Activated B cell treated with CpG ODN at 0.5 μM for 24 hours (primary cell): ENCODE data around the gene PTGES2. TPM values are rescaled to one million over a fixed set of nuclear protein-coding genes. Genes with fewer than 3 reads are reported as not detected.

ENCODE experiments used
- ATAC-seq: fragments of 200-7000 bp; cut with Tn5 transposase; one replicate; pipeline ENCODE4 v1.10.0; 2021; ENCODE audit warnings: low read depth, mild to moderate bottlenecking, moderate library complexity
- CTCF ChIA-PET: fragments of 350-600 bp; sonication (Branson Sonifier 250); formaldehyde crosslinking; loops from one replicate; lab custom pipeline; 2021; ENCODE audit warnings: antibody characterized with exemption; lab: Charles Lee
- POLR2A ChIA-PET: fragments of 350-600 bp; sonication (Branson Sonifier 250); formaldehyde crosslinking; loops from one replicate; lab custom pipeline; 2021; ENCODE audit warnings: antibody characterized with exemption; lab: Charles Lee
- DNase-seq: peaks from one replicate; pipeline ENCODE4 v3.0.0; 2022
- H3K27ac Mint-ChIP-seq: one replicate; pipeline ENCODE4 v1.8.0; 2020; ENCODE audit warnings: mixed read lengths
- H3K27me3 Mint-ChIP-seq: one replicate; pipeline ENCODE4 v1.8.0; 2021; ENCODE audit warnings: mixed read lengths
- H3K36me3 Mint-ChIP-seq: one replicate; pipeline ENCODE4 v1.8.0; 2021; ENCODE audit warnings: low read depth, mixed read lengths
- H3K4me1 Mint-ChIP-seq: one replicate; pipeline ENCODE4 v1.8.0; 2021; ENCODE audit warnings: mixed read lengths
- H3K4me3 Mint-ChIP-seq: one replicate; pipeline ENCODE4 v1.8.0; 2020; ENCODE audit warnings: mild to moderate bottlenecking, mixed read lengths
- H3K9me3 Mint-ChIP-seq: one replicate; pipeline ENCODE4 v1.8.0; 2020; ENCODE audit warnings: mixed read lengths
- intact Hi-C: fragments of 100-400 bp; cut with micrococcal nuclease; formaldehyde crosslinking; loops from one replicate; pipeline ENCODE4 v1.15.1; 2024
- total RNA-seq: library from RNA; stranded (reverse); gene quantifications from 2 replicates; pipeline ENCODE4 v1.2.3, GENCODE V29; 2022
- TF ChIP-seq, protein P1 (sequence below): fragments of 200-600 bp; IDR thresholded peaks from one replicate; pipeline ENCODE4 v1.8.0; 2022; ENCODE audit warnings: antibody characterized with exemption, mild to moderate bottlenecking

PTGES2 gene
- total RNA-seq, 1 donor from 2014 or later: 89.2 TPM

DNA sequence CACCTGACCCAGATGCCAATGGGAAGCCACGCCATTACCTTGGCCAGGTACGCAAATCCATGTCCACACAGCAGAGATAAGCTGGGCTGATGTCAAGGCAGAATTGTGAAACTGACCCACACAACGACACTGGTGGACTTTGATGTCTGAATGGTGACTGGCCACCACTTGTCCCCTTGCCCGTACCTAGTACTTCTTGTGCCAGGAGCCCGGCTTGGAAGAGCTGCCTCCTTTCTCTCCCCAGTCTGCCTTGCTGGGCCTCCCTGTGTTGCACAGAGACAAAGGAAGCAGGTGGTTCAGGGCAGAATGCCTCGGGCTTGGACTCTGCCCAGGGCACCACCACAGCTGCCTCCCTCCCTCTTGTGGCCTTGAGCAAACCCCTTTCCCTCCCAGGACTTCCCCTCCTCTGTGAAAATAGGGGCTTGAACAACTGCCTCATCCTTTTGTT is 23.3 kb downstream of the PTGES2 start:
- Mint-ChIP-seq H3K9me3 (no peaks in the 10 kb centered on the region), H3K4me1 (peaks cover 4% of the 10 kb centered on the region), H3K36me3 (peaks cover 69% of the 10 kb centered on the region), H3K27me3 (no peaks in the 10 kb centered on the region), H3K27ac (no peak overlapping the region), H3K4me3 (no peak overlapping the region)
- ATAC-seq (no peak), DNase-seq (no peak)
- intact Hi-C loops: no loop called here
- POLR2A ChIA-PET: interaction anchor here (0.6 to 0.7 kb wide), 2 partner anchors 35 to 170 kb away, joined by 3 to 8 read pairs; no protein-coding TSS in a partner anchor
- CTCF ChIA-PET: no interaction called here
- TF ChIP-seq, protein P1, sequence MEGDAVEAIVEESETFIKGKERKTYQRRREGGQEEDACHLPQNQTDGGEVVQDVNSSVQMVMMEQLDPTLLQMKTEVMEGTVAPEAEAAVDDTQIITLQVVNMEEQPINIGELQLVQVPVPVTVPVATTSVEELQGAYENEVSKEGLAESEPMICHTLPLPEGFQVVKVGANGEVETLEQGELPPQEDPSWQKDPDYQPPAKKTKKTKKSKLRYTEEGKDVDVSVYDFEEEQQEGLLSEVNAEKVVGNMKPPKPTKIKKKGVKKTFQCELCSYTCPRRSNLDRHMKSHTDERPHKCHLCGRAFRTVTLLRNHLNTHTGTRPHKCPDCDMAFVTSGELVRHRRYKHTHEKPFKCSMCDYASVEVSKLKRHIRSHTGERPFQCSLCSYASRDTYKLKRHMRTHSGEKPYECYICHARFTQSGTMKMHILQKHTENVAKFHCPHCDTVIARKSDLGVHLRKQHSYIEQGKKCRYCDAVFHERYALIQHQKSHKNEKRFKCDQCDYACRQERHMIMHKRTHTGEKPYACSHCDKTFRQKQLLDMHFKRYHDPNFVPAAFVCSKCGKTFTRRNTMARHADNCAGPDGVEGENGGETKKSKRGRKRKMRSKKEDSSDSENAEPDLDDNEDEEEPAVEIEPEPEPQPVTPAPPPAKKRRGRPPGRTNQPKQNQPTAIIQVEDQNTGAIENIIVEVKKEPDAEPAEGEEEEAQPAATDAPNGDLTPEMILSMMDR: no peak

DNA sequence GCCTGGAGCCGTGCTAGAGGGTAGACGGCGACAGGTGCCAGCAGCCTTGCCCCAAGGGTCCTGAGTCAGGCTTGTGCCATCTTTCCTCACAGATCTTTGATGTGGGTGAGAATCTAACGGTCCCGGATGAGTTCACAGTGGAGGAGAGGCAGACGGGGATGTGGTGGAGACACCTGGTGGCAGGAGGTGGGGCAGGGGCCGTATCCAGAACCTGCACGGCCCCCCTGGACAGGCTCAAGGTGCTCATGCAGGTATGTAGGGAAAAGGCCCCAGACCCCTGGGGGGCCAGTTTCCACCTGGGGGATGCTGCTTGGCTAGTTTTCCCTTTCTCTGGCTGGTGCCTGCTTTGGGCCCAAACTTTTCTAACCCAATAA is 24.0 kb downstream of the PTGES2 start:
- no peak for DNase-seq
- POLR2A ChIA-PET: no interaction called here
- no peak overlapping the region for H3K27ac Mint-ChIP-seq
- no peaks in the 10 kb centered on the region for H3K9me3 Mint-ChIP-seq
- no peak overlapping the region for H3K4me3 Mint-ChIP-seq
- H3K36me3 Mint-ChIP-seq: peaks cover 67% of the 10 kb centered on the region
- CTCF ChIA-PET: no interaction called here
- no peak for ATAC-seq
- H3K27me3 Mint-ChIP-seq: no peaks in the 10 kb centered on the region
- intact Hi-C loops: no loop called here
- H3K4me1 Mint-ChIP-seq: peaks cover 4% of the 10 kb centered on the region
- TF ChIP-seq, protein P1: no peak

DNA sequence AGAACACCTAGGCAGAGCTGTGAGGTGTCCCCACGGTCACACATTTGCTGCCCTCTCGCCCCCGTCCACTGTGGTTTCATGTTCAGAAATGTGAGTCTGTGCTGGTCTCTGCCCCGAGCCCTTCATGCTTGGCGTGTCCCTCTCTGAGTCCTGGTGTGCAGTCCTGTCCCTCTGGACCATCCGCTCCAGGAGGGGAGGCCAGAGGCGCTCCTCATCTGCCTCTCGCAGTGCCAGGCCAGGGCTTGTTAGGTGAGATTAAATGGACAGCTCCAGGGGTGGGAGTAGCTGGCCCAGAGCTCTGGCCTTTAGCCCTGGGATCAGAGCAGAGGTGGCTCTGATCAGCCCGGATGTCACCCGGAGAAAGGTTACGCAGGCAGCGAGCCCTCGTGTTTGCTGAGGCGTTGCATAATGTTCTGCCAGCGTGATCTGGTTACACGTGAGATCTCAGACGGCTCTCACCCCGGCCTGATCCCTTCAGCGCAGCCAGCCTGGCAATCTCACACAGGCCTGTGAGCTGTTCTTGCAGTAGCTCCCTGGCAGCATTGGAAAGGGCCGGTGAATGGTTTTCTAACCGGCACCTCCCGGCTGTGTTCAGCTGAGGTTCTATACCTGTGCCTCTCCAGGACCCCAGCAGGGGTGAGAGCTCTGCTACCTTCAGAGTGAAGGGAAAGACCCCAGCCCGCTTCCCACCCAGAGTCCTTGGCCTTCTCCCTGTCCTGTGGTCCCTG is 24.5 kb downstream of the PTGES2 start:
- ATAC-seq (no peak), DNase-seq (no peak)
- peaks cover 10% of the 10 kb centered on the region for H3K4me1 Mint-ChIP-seq
- H3K36me3 Mint-ChIP-seq: peaks cover 64% of the 10 kb centered on the region
- no peaks in the 10 kb centered on the region for H3K9me3 Mint-ChIP-seq
- H3K27me3 Mint-ChIP-seq: no peaks in the 10 kb centered on the region
- no peak overlapping the region for H3K4me3 Mint-ChIP-seq
- POLR2A ChIA-PET: no interaction called here
- H3K27ac Mint-ChIP-seq: no peak overlapping the region
- intact Hi-C loops: no loop called here
- CTCF ChIA-PET: interaction anchor here (1.1 kb wide), 1 partner anchor 159 kb away, joined by 3 read pairs; no protein-coding TSS in a partner anchor
- TF ChIP-seq, protein P1: no peak

DNA sequence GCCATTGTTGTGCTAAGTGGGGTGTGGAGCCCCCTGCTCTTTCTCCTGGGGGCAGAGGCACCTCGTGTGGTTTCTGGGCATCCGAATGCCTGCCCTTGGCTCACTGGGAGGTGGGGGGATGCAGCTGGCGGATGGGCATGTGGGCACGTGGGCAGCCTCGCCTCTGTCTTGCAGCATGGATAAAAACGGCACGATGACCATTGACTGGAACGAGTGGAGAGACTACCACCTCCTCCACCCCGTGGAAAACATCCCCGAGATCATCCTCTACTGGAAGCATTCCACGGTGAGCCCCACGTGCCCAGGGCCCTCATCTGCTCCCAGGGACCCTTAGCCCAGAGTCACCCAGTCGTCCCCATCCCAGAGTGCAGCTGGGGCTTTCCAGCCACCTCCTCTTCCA is 25.3 kb downstream of the PTGES2 start:
- intact Hi-C loops: no loop called here
- CTCF ChIA-PET: interaction anchor here (1.1 kb wide), 1 partner anchor 159 kb away, joined by 3 read pairs; no protein-coding TSS in a partner anchor
- H3K4me1 Mint-ChIP-seq: peaks cover 11% of the 10 kb centered on the region

DNA sequence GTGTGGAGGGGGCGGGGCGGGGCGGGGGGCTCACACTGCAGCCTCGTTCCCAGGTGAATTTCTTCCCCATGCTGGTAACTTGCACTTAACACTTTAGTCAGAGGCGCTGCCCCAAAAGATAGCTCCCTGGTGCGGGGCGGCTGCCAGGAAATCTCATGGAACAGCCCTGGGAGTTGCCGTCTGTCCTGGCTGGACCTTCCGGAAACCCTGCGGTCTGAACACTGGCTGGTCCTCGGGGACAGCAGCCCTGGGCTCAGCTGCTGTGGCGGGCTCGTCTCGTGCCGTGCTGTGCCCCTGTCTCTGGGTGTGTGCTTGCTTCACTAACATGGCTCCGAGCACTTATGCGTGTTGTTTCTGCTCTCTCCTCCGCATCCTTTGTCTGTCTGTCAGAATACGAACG is 25.8 kb downstream of the PTGES2 start:
- Mint-ChIP-seq H3K27me3 (no peaks in the 10 kb centered on the region), H3K36me3 (peaks cover 51% of the 10 kb centered on the region), H3K9me3 (no peaks in the 10 kb centered on the region), H3K27ac (no peak overlapping the region), H3K4me3 (no peak overlapping the region), H3K4me1 (peaks cover 11% of the 10 kb centered on the region)
- no peak for DNase-seq
- intact Hi-C loops: no loop called here
- ATAC-seq: no peak
- TF ChIP-seq, protein P1: no peak
- CTCF ChIA-PET: no interaction called here
- POLR2A ChIA-PET: no interaction called here

More for the DNA sequence above, 25.3 kb downstream of the PTGES2 start:
- H3K9me3 Mint-ChIP-seq: no peaks in the 10 kb centered on the region
- no peak for DNase-seq
- TF ChIP-seq, protein P1: no peak
- ATAC-seq: no peak
- POLR2A ChIA-PET: no interaction called here
- H3K4me3 Mint-ChIP-seq: no peak overlapping the region
- H3K27ac Mint-ChIP-seq: no peak overlapping the region
- H3K27me3 Mint-ChIP-seq: no peaks in the 10 kb centered on the region
- H3K36me3 Mint-ChIP-seq: peaks cover 56% of the 10 kb centered on the region
